Glutamatergic neuron (in vitro differentiated cells): ENCODE measurements around the gene ADAMTS17. TPM values are rescaled to one million over a fixed set of nuclear protein-coding genes. Genes with fewer than 3 reads are reported as not detected.

Source experiments
- DNase-seq: peaks from one replicate; pipeline ENCODE4 v3.0.0; 2022
- H3K27ac Mint-ChIP-seq: one replicate; pipeline ENCODE4 v1.8.0; 2020; ENCODE audit warnings: mild to moderate bottlenecking, mixed read lengths, inconsistent platforms; ENCODE audit not compliant: unreplicated experiment
- H3K27me3 Mint-ChIP-seq: one replicate; pipeline ENCODE4 v1.8.0; 2020; ENCODE audit warnings: mild to moderate bottlenecking, moderate library complexity, mixed read lengths, inconsistent platforms; ENCODE audit not compliant: unreplicated experiment
- H3K36me3 Mint-ChIP-seq: one replicate; pipeline ENCODE4 v1.8.0; 2020; ENCODE audit warnings: mild to moderate bottlenecking, mixed read lengths, inconsistent platforms; ENCODE audit not compliant: unreplicated experiment
- H3K4me1 Mint-ChIP-seq: one replicate; pipeline ENCODE4 v1.8.0; 2020; ENCODE audit warnings: mild to moderate bottlenecking, low read depth, mixed read lengths, inconsistent platforms; ENCODE audit not compliant: unreplicated experiment
- H3K4me3 Mint-ChIP-seq: one replicate; pipeline ENCODE4 v1.8.0; 2020; ENCODE audit warnings: mild to moderate bottlenecking, mixed read lengths, inconsistent platforms; ENCODE audit not compliant: unreplicated experiment
- H3K9me3 Mint-ChIP-seq: one replicate; pipeline ENCODE4 v1.8.0; 2020; ENCODE audit warnings: mild to moderate bottlenecking, moderate library complexity, mixed read lengths, inconsistent platforms; ENCODE audit not compliant: unreplicated experiment
- CTCF ChIP-seq: fragments of 200-600 bp; sonication (generic); IDR thresholded peaks from one replicate; pipeline ENCODE4 v1.5.0; 2021; ENCODE audit not compliant: partially characterized antibody, unreplicated experiment
- total RNA-seq: library from RNA; stranded (reverse); fragmentation: NEBNext Ultra II Directional; extraction: Animal tissue kit (Norgen Biotek cat#: 25700); gene quantifications from one replicate; pipeline ENCODE4 v1.2.1, GENCODE V29; 2021; ENCODE audit not compliant: unreplicated experiment

ADAMTS17 gene
- total RNA-seq, 1 donor from 2014 or later: 6.8 TPM

- H3K27me3 Mint-ChIP-seq: no peaks in the 10 kb centered on the region
- no peak for DNase-seq
- no peak for TF ChIP-seq CTCF
- peaks cover under 1% of the 10 kb centered on the region for H3K4me1 Mint-ChIP-seq
- no peaks in the 10 kb centered on the region for H3K36me3 Mint-ChIP-seq
- no peak overlapping the region for H3K4me3 Mint-ChIP-seq
- H3K27ac Mint-ChIP-seq: no peak overlapping the region
- peaks cover 4% of the 10 kb centered on the region for H3K9me3 Mint-ChIP-seq
These were observed 94.2 kb downstream of the ADAMTS17 start for GRCh38 chr15:100247228-100248225.

GRCh38 chr15:100245855-100246254 lies 95.9 kb downstream of the ADAMTS17 start:
- TF ChIP-seq CTCF: no peak
- H3K27me3 Mint-ChIP-seq: no peaks in the 10 kb centered on the region
- H3K4me3 Mint-ChIP-seq: no peak overlapping the region
- DNase-seq: no peak
- peaks cover 4% of the 10 kb centered on the region for H3K9me3 Mint-ChIP-seq
- H3K27ac Mint-ChIP-seq: no peak overlapping the region
- H3K4me1 Mint-ChIP-seq: peaks cover 2% of the 10 kb centered on the region
- no peaks in the 10 kb centered on the region for H3K36me3 Mint-ChIP-seq

- H3K4me1 Mint-ChIP-seq: peaks cover 2% of the 10 kb centered on the region
- no peak overlapping the region for H3K4me3 Mint-ChIP-seq
- TF ChIP-seq CTCF: no peak
- H3K27me3 Mint-ChIP-seq: no peaks in the 10 kb centered on the region
- no peaks in the 10 kb centered on the region for H3K36me3 Mint-ChIP-seq
- no peak for DNase-seq
- no peak overlapping the region for H3K27ac Mint-ChIP-seq
- H3K9me3 Mint-ChIP-seq: peaks cover 4% of the 10 kb centered on the region
These were observed 96.3 kb downstream of the ADAMTS17 start for GRCh38 chr15:100245487-100245820.

- H3K4me3 Mint-ChIP-seq: no peak overlapping the region
- H3K27me3 Mint-ChIP-seq: no peaks in the 10 kb centered on the region
- no peak for DNase-seq
- TF ChIP-seq CTCF: no peak
- no peaks in the 10 kb centered on the region for H3K36me3 Mint-ChIP-seq
- no peak overlapping the region for H3K27ac Mint-ChIP-seq
- H3K9me3 Mint-ChIP-seq: peaks cover 4% of the 10 kb centered on the region
- H3K4me1 Mint-ChIP-seq: peaks cover 2% of the 10 kb centered on the region
These were observed 96.8 kb downstream of the ADAMTS17 start for GRCh38 chr15:100244796-100245486.

GRCh38 chr15:100242989-100243388 lies 98.8 kb downstream of the ADAMTS17 start:
- H3K27me3 Mint-ChIP-seq: no peaks in the 10 kb centered on the region
- H3K4me1 Mint-ChIP-seq: peaks cover 2% of the 10 kb centered on the region
- DNase-seq: no peak
- TF ChIP-seq CTCF: no peak
- H3K36me3 Mint-ChIP-seq: no peaks in the 10 kb centered on the region
- no peak overlapping the region for H3K4me3 Mint-ChIP-seq
- H3K9me3 Mint-ChIP-seq: peaks cover 4% of the 10 kb centered on the region
- H3K27ac Mint-ChIP-seq: no peak overlapping the region
